HG03571 (cell line): ENCODE results near the gene OTC.

Source experiments
- ATAC-seq: cut with Tn5 transposase; IDR thresholded peaks from one replicate; pipeline ENCODE4 v1.9.1; 2021; ENCODE audit not compliant: unreplicated experiment

The OTC gene

GRCh38 chrX:38352362-38352761 is at the start of gene OTC:
OTC (plus strand) TSS chrX:38352604; CDS start chrX:38352697, 93 bp downstream.
- no peak for ATAC-seq

DNA sequence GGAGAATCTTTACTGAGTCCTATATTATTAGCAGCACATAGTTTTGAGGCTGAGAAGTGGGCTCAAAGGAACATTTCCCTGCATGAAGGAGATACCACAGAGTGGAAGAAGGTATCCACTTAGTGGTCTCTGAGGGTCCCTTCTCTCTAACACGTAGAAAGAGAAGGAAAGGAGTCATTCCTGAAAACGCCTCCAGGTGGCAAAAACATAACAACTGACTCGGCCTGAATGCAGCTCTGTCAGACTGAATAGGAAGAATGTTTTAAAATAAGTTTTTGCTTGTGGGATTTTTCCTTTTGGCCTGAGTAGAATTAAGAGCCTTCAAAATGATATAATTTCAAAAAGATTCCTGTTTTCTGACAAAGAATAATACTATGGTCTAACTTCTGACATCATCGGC is 48.4 kb upstream of the OTC start:
- no peak for ATAC-seq

DNA sequence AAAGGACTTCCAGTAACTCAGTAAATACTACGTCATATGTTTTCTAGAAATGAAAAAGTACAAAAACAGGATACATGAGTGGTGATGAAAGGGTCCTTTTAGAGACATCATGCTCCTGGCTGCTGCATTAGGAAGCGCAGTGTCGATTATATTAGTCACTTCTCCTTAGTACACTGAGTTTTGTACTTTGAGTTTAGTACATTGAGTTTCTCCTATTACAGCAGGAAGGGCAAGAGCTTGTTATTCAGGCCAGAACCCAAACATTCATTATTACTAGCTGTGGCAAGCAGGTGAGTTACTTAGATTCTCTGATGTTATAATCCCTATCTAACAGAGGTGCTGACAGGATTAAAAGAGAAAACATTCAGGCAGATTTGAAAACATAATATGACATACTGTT is 46.4 kb upstream of the OTC start:
- no peak for ATAC-seq

DNA sequence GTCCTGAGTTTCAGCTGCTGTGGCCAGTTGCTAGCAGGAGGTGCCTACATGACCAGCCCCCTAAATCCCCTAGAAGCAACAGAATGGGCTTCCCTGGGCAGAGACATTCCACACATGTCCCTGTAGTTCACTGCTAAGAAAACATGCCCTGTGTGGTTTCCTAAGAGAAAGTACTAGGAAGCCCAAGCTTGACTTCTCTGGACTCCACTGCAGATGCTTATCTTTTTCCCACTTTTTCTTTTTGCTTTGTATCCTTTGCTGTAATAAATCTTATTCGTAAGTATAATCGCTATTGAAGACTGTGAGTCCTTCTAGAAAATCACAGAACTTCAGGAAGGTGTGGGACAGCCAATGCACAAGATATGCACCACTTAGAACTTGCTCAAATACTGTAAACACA is 40.7 kb upstream of the OTC start:
- no peak for ATAC-seq

DNA sequence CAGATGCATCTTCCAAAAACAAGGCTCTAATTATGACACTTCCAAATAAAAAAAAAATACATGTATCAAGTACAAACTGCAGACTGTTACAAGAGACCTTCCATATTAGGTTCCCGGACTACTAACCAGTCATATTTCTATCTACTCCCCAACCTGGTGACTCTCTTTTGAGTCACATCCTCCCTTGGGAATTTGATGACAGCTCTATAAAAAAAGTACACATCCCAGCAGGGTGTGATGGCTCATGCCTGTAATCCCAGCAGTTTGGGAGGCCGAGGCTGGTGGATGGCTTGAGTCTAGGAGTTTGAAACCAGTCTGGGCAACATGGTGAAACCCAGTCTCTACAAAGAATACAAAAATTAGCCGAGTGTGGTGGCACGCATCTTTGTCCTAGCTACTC is 40.0 kb upstream of the OTC start:
- ATAC-seq, result no peak

- ATAC-seq, result no peak
Observed at GRCh38 chrX:38313190-38313589, 39.2 kb upstream of the OTC start.

DNA sequence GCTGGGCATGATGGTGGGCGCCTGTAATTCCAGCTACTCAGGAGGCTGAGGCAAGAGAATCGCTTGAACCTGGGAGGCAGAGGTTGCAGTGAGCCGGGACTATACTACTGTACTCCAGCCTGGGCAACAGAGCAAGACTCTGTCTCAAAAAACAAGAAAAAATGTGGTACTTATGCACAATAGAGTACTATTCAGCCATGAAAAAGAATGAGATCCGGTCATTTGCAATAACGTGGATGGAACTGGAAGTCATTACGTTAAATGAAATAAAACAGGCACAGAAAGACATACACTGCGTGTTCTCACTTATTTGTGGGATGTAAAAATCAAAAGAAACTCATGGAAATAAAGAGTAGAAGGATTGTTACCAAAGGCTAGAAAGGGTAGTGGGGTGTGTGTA is 37.2 kb upstream of the OTC start:
- no peak for ATAC-seq

- ATAC-seq, result no peak
Observed at GRCh38 chrX:38318196-38318595, 34.2 kb upstream of the OTC start.

DNA sequence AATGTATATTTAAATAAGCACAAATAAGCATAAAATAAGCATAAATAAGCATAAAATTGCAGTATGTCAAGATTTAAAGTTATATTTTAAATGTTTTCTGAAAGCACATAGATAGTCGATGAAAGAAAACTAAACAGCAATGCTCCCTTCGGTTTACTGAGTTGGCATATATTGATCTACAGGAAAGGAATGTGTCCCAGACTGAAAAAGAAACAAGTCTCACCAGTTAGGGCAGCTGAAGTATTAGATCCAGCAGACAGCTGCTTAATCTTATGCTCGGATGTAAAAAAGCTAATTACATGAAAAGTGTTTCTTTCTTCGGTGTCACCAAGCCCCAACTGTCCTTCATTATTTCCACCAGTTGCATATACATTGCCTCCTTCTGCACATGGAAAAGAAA is 33.8 kb upstream of the OTC start:
- ATAC-seq, result no peak

GRCh38 chrX:38320819-38321218 is 31.6 kb upstream of the OTC start:
- ATAC-seq, result no peak

- ATAC-seq, result no peak
Observed at GRCh38 chrX:38326086-38326485, 26.3 kb upstream of the OTC start.

DNA sequence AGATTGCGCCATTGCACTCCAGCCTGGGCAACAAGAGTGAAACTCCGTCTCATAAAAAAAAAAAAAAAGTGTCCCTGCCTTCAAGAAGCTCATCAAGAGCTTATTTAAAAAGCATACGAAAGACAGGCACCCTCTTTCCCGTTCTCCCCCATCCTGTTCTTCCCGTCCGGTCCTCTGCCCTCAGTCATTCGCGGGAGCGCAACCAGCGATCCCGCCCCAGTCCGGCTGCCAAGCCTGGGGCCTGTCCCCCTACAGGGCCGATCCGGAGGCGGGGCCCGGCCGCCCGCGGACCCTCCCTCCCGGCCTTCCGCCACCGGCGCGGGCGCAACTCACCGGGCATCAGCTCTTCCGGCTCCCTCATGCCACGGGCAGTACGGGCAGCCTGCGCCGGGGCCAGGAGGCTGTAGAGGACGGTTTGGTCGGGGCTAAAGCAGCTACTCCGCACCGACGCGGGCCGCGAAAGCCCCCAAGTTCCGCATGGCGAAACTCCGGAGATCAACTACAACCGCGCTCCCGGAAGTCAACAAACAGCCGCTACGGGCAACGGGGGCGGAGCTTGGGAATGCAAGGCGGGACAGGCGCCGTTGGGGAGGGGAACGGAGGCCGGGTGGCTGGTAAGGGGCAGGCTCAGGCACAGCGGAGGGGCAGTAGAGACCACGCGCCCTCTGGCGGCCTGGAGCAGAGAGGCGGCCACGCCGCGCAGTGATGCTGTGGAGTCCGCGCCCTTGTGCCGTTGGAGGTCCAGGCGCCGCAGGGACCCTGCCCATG is 25.2 kb upstream of the OTC start, which contains the start of gene RPGR:
RPGR (minus strand) TSS at position 503 of the 768 bp plus-strand sequence; CDS start at position 361, 142 bp downstream.
- ATAC-seq, result peak; percentile 95

GRCh38 chrX:38327775-38328081 is 24.7 kb upstream of the OTC start:
- ATAC-seq, result peak; percentile 2

- ATAC-seq, result no peak
Observed at GRCh38 chrX:38332505-38332904, 19.9 kb upstream of the OTC start.

DNA sequence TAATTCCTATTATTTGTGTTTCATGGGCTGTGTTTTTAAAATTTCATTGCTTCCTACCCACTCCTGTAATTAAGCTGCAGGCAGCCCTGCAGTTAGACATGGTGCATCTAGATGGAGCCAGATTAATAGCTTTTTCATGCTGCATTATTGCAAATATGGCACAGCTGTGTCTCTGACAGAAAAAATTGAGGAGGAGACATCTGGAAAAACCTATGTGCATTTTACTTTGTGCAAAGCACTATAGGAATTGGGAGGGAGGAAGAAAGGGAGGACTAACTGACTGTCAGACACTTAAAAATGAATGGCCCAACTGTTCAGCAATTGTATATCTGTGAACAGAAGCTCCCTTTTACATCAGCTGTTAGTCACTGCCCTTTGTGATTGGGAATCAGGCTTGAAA is 17.0 kb upstream of the OTC start:
- ATAC-seq, result no peak

DNA sequence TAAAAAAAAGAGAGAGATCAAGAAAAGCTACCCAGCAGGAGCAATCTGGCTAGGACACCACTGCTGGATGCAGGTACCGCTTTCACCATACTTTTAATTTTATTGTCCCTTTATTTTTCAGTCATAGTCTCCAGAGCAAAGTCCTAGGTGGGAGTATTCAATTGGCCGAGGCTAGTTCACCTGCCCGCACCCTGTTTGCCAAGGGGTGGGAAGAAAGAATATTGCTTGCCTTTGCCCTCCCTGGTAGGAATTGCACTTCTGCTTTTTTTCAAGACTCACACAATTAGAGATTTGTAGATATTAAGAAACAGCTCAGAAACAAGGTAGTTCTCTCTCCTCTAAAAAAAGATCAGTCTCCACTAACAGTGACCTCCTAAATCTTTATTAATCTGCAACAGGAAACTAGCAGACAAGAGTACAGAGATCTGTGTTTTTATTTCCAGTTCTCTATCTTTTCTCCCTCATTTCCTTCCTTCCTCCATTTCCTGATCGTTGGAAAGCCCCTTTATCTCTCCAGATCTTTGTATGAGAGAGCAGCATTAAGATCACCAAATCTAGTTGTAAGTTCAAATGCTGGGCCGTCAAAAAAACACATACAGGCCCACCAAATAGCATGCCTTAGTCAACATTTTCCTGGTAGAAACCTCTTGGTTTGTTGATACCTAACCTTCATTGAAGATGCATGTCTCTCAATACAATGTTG is 15.7 kb upstream of the OTC start:
- ATAC-seq, result no peak

GRCh38 chrX:38341442-38341841 is 11.0 kb upstream of the OTC start:
- no peak for ATAC-seq

- no peak for ATAC-seq
Observed at GRCh38 chrX:38342853-38343778, 9.3 kb upstream of the OTC start.

DNA sequence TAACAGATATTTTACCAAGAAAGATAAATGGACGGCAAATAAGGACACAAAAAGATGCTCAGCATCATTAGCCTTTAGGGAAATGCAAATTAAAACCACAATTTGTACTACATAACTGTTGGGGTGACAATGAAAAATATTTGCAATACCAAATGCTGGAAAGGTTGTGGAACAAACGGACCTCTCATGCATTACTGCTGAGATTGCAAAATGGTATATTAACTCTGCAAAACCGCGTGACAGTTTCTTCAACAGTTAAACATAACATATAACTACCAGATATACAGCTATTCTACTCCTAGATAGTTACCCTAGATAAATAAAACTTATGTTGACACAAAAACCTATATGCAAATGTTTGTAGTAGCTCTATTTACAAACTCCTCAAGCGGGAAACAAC is 6.3 kb upstream of the OTC start:
- no peak for ATAC-seq

DNA sequence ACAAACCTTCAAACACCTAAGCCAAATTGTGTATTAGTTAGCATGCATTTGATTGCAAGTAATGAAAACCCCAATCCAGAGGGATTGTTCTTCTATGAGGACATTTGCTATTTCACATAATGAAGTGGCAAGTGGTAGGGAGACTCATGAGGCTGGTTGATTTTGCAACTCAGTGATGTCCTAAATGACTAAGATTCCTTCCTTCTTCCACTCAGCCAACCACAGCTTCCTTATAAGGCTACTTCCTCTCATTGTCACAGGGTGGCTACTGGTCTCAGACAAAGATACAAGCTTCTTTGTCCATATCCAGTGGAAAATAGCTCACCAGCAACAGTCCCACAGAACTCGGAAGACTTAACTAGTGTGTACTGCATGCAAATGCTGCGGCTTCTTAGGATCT is 5.3 kb upstream of the OTC start:
- ATAC-seq, result no peak

DNA sequence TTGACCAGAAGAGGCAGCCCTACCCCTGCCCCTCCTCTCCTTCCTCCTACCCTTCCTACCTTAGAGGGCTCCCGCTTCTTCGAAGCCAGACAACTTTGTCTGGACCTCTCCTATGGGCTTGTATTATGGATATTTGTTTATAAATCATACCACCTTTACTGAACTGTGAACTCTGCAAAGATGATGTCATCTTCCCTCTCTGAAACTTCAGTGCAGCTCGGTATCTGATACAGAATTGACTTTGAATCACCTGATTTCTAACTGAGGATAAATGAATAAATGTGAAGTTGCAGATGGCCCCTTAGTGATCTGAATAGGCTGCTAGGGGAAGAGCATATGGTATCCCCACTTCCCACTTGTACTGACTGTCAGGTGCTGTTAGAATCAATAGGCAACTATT is 1.1 kb upstream of the OTC start:
- ATAC-seq, result no peak

- no peak for ATAC-seq
Observed at GRCh38 chrX:38356401-38356800, 4.0 kb downstream of the OTC start.
